Stomach (tissue), 9 donors: Measurements from ENCODE around the gene LRRC4C. TPM values are rescaled to one million over a fixed set of nuclear protein-coding genes. Genes with fewer than 3 reads are reported as not detected.
A peak's percentile ranks its signal among the peaks of the same experiment; 100 is the strongest.

ENCODE experiments used
- DNase-seq, 2 donors: peaks; one replicate each; pipeline versions ENCODE4 v3.0.0 to v3.0.0-alpha.2; 2013 to 2019
- H3K27ac ChIP-seq, 5 donors: fragments of 200-600 bp in 4 of 5; sonication (generic) in 4 of 5; one replicate each; pipeline ENCODE4 v1.5.1; 2013 to 2019; ENCODE audit warnings: mild to moderate bottlenecking in 1 of 5, moderate library complexity in 1 of 5
- H3K27me3 ChIP-seq, 3 donors: fragments of 200-600 bp; sonication (generic); one replicate each; pipeline ENCODE4 v1.5.1; 2017 to 2019; ENCODE audit warnings: mixed run types in 1 of 3
- H3K36me3 ChIP-seq, 4 donors: fragments of 200-600 bp; sonication (generic); 1 replicate in 3 of 4; 2 replicates in 1 of 4; pipeline ENCODE4 v1.5.1; 2016 to 2019
- H3K4me1 ChIP-seq, 4 donors: fragments of 200-600 bp; sonication (generic); one replicate each; pipeline ENCODE4 v1.5.1; 2016 to 2019
- H3K4me3 ChIP-seq, 4 donors: fragments of 200-600 bp; sonication (generic) in 3 of 4; one replicate each; pipeline ENCODE4 v1.5.1; 2016 to 2019; ENCODE audit warnings: mild to moderate bottlenecking in 1 of 4
- H3K9me3 ChIP-seq, 4 donors: fragments of 200-600 bp; sonication (generic); one replicate each; pipeline ENCODE4 v1.5.1; 2016 to 2019
- CTCF ChIP-seq, 7 experiments: fragments of 450-650 bp in 4 of 7; fragments of 200-600 bp in 3 of 7; sonication (generic) in 3 of 7; IDR thresholded peaks; one replicate each; pipeline ENCODE4 v1.5.1; 2016 to 2019; ENCODE audit warnings: antibody characterized with exemption in 7 of 7, control low read depth in 2 of 7, mild to moderate bottlenecking in 1 of 7
- EP300 ChIP-seq: sonication (generic); formaldehyde crosslinking; IDR thresholded peaks from one replicate; pipeline ENCODE4 v1.6.1; 2017; ENCODE audit warnings: antibody characterized with exemption
- POLR2A ChIP-seq, 4 donors: fragments of 450-650 bp; IDR thresholded peaks; one replicate each; pipeline ENCODE4 v1.6.1; 2016; ENCODE audit warnings: antibody characterized with exemption in 4 of 4, control low read depth in 2 of 4, mild to moderate bottlenecking in 1 of 4, moderate library complexity in 1 of 4
- POLR2AphosphoS5 ChIP-seq, 3 donors: sonication (generic); formaldehyde crosslinking; IDR thresholded peaks; one replicate each; pipeline ENCODE4 v1.6.1; 2016; ENCODE audit warnings: antibody characterized with exemption in 3 of 3
- WGBS, 5 donors: extraction: QIAGEN DNeasy Blood & Tissue Kit in 3 of 5; methylation state at CpG; one replicate each; pipeline versions ENCODE4 v1.1.5 to v1.1.7; 2013 to 2018; 5-methylcytosine and 5-hydroxymethylcytosine counted together
- intact Hi-C: fragments of 100-400 bp; cut with DNase I; formaldehyde crosslinking; loops from one replicate; pipeline ENCODE4 v1.15.1; 2023; ENCODE audit warnings: low total_unique reads
- polyA plus RNA-seq, 3 donors: library from polyadenylated mRNA; stranded (reverse); fragments of 200-250 nt; gene quantifications; one replicate each; pipeline ENCODE4 v1.2.3, GENCODE V29; 2013
- total RNA-seq, 5 donors: library from RNA; depleted of rRNA; stranded (reverse); fragments of >200 nt; gene quantifications; one replicate each; pipeline versions ENCODE4 v1.1.0 to v1.2.3, GENCODE V29; 2014 to 2016
- donor health status: healthy with polysubstance abuse.
- donor health status: Bipolar disorder and iron deficiency.
- donor health status: healthy.

Gene LRRC4C
- total and polyA plus RNA-seq, 8 donors: 0.31 to 3.3 (median 0.45) TPM; not detected in 4

GRCh38 chr11:41398175-41398574, 61.3 kb downstream of the LRRC4C start:
- intact Hi-C loops: no loop called here
- Histone ChIP-seq H3K27me3 (no peaks in the 10 kb centered on the region), H3K9me3 (no peaks in the 10 kb centered on the region), H3K4me1 (no peaks in the 10 kb centered on the region), H3K27ac (no peak overlapping the region), H3K36me3 (no peaks in the 10 kb centered on the region), H3K4me3 (no peak overlapping the region)
- no peak for DNase-seq
- TF ChIP-seq CTCF (IDR thresholded peaks at IDR 0.05): no peak
- 53 to 73% (median 62%) methylated on average over 3 of the region's 3 CpGs for WGBS, 5 donors

- H3K4me3 ChIP-seq: no peak overlapping the region
- intact Hi-C loops: no loop called here
- TF ChIP-seq EP300: no peak
- no peak for TF ChIP-seq POLR2AphosphoS5 (IDR thresholded peaks at IDR 0.05)
- no peak for TF ChIP-seq POLR2A (IDR thresholded peaks at IDR 0.05)
- no peaks in the 10 kb centered on the region for H3K9me3 ChIP-seq
- WGBS, 5 donors: 63 to 79% (median 72%) methylated on average over 4 of the region's 4 CpGs
- no peaks in the 10 kb centered on the region for H3K36me3 ChIP-seq
- no peaks in the 10 kb centered on the region for H3K4me1 ChIP-seq
- no peak for DNase-seq
- no peak overlapping the region for H3K27ac ChIP-seq
- no peaks in the 10 kb centered on the region for H3K27me3 ChIP-seq
These were observed 64.8 kb downstream of the LRRC4C start for GRCh38 chr11:41394521-41395195.

- intact Hi-C loops: no loop called here
- peak in 1 of 2 donors; percentile 13 for DNase-seq
- TF ChIP-seq CTCF (IDR thresholded peaks at IDR 0.05) (no peak), POLR2AphosphoS5 (IDR thresholded peaks at IDR 0.05) (no peak), EP300 (no peak)
- H3K27me3 ChIP-seq: no peaks in the 10 kb centered on the region
- no peak overlapping the region for H3K27ac ChIP-seq
- H3K36me3 ChIP-seq: no peaks in the 10 kb centered on the region
- H3K4me1 ChIP-seq: no peaks in the 10 kb centered on the region
- no peaks in the 10 kb centered on the region for H3K9me3 ChIP-seq
- H3K4me3 ChIP-seq: no peak overlapping the region
These were observed 66.9 kb downstream of the LRRC4C start for GRCh38 chr11:41392596-41392995.

- DNase-seq: no peak
- H3K36me3 ChIP-seq: no peaks in the 10 kb centered on the region
- WGBS, 5 donors: 84 to 95% (median 89%) methylated on average over 3 of the region's 3 CpGs
- no peak overlapping the region for H3K4me3 ChIP-seq
- intact Hi-C loops: no loop called here
- H3K9me3 ChIP-seq: no peaks in the 10 kb centered on the region
- no peaks in the 10 kb centered on the region for H3K27me3 ChIP-seq
- no peaks in the 10 kb centered on the region for H3K4me1 ChIP-seq
- no peak for TF ChIP-seq POLR2A (IDR thresholded peaks at IDR 0.05)
- TF ChIP-seq CTCF (IDR thresholded peaks at IDR 0.05): no peak
- no peak for TF ChIP-seq POLR2AphosphoS5 (IDR thresholded peaks at IDR 0.05)
- TF ChIP-seq EP300: no peak
- no peak overlapping the region for H3K27ac ChIP-seq
These were observed 69.8 kb downstream of the LRRC4C start for GRCh38 chr11:41389623-41390130.

- TF ChIP-seq POLR2A (IDR thresholded peaks at IDR 0.05) (no peak), POLR2AphosphoS5 (IDR thresholded peaks at IDR 0.05) (no peak), CTCF (IDR thresholded peaks at IDR 0.05) (no peak), EP300 (no peak)
- Histone ChIP-seq H3K9me3 (no peaks in the 10 kb centered on the region), H3K4me1 (no peaks in the 10 kb centered on the region), H3K27me3 (no peaks in the 10 kb centered on the region), H3K27ac (no peak overlapping the region), H3K4me3 (no peak overlapping the region), H3K36me3 (no peaks in the 10 kb centered on the region)
- no peak for DNase-seq
- WGBS, 5 donors: 83 to 92% (median 90%) methylated on average over 1 of the region's 1 CpG
- intact Hi-C loops: no loop called here
These were observed 75.1 kb downstream of the LRRC4C start for GRCh38 chr11:41384329-41384728.
